CD4-positive, alpha-beta memory T cell (primary cell): ENCODE measurements around the gene NKPD1. TPM values are rescaled to one million over a fixed set of nuclear protein-coding genes. Genes with fewer than 3 reads are reported as not detected.

Experiments used
- CTCF ChIA-PET: fragments of 350-600 bp; sonication (Branson Sonifier 250); formaldehyde crosslinking; loops from one replicate; lab custom pipeline; 2021; ENCODE audit warnings: inconsistent platforms; ENCODE audit not compliant: partially characterized antibody; lab: Charles Lee
- POLR2A ChIA-PET: fragments of 350-600 bp; sonication (Branson Sonifier 250); formaldehyde crosslinking; loops from one replicate; lab custom pipeline; 2021; ENCODE audit not compliant: partially characterized antibody; lab: Charles Lee
- DNase-seq, 5 donors: peaks; one replicate each; pipeline versions ENCODE4 v3.0.0 to v3.0.0-alpha.2; 2020 to 2022; ENCODE audit warnings: mixed read lengths in 1 of 5
- H3K27ac ChIP-seq: one replicate; pipeline ENCODE4 v1.7.0; 2013; ENCODE audit warnings: low read depth, low read length
- H3K27me3 ChIP-seq: 2 replicates; pipeline ENCODE4 v1.7.0; 2013; ENCODE audit warnings: mild to moderate bottlenecking, low read length, moderate library complexity; ENCODE audit not compliant: insufficient read depth
- H3K36me3 ChIP-seq: 2 replicates; pipeline ENCODE4 v1.7.0; 2013; ENCODE audit warnings: mild to moderate bottlenecking, low read length, moderate library complexity; ENCODE audit not compliant: insufficient read depth
- H3K4me1 ChIP-seq: 2 replicates; pipeline ENCODE4 v1.7.0; 2013; ENCODE audit warnings: mild to moderate bottlenecking, low read length, moderate library complexity; ENCODE audit not compliant: insufficient read depth
- H3K4me3 ChIP-seq, 2 donors: one replicate each; pipeline ENCODE4 v1.7.0; 2013; ENCODE audit warnings: low read length in 2 of 2, mild to moderate bottlenecking in 1 of 2
- H3K9me3 ChIP-seq, 2 donors: one replicate each; pipeline ENCODE4 v1.7.0; 2013; ENCODE audit warnings: low read length in 2 of 2, control low read depth in 1 of 2; ENCODE audit not compliant: control insufficient read depth in 1 of 2
- H3K27ac Mint-ChIP-seq, 7 donors: one replicate each; pipeline ENCODE4 v1.8.0; 2020 to 2021; ENCODE audit warnings: mixed read lengths in 7 of 7, mild to moderate bottlenecking in 6 of 7, inconsistent platforms in 3 of 7, moderate library complexity in 3 of 7
- H3K27me3 Mint-ChIP-seq, 2 donors: one replicate each; pipeline ENCODE4 v1.8.0; 2020 to 2021; ENCODE audit warnings: mixed read lengths in 2 of 2
- H3K36me3 Mint-ChIP-seq, 2 donors: one replicate each; pipeline ENCODE4 v1.8.0; 2020 to 2021; ENCODE audit warnings: mixed read lengths in 2 of 2, inconsistent platforms in 1 of 2, mild to moderate bottlenecking in 1 of 2
- H3K4me1 Mint-ChIP-seq, 4 donors: one replicate each; pipeline ENCODE4 v1.8.0; 2020 to 2021; ENCODE audit warnings: mixed read lengths in 4 of 4, mild to moderate bottlenecking in 1 of 4
- H3K4me3 Mint-ChIP-seq, 8 donors: one replicate each; pipeline ENCODE4 v1.8.0; 2020 to 2021; ENCODE audit warnings: mixed read lengths in 8 of 8, mild to moderate bottlenecking in 7 of 8, moderate library complexity in 6 of 8, inconsistent platforms in 3 of 8
- H3K9me3 Mint-ChIP-seq, 8 donors: one replicate each; pipeline ENCODE4 v1.8.0; 2020 to 2021; ENCODE audit warnings: mixed read lengths in 8 of 8, mild to moderate bottlenecking in 5 of 8, inconsistent platforms in 3 of 8, moderate library complexity in 1 of 8
- intact Hi-C: fragments of 100-400 bp; cut with micrococcal nuclease; formaldehyde crosslinking; loops from one replicate; pipeline ENCODE4 v1.15.1; 2023
- polyA plus RNA-seq, 2 donors: library from polyadenylated mRNA; unstranded; fragments of 300-500 nt; fragmentation: Illumina TruSeq; gene quantifications; one replicate each; pipeline ENCODE4 v1.2.3, GENCODE V29; 2021
- total RNA-seq, 2 experiments: library from RNA; stranded (reverse); gene quantifications; one replicate each; pipeline ENCODE4 v1.2.3, GENCODE V29; 2021

Gene NKPD1
- total and polyA plus RNA-seq, 4 experiments from 2014 or later: 0.61 to 1.2 (median 0.80) TPM; not detected in 1

DNA sequence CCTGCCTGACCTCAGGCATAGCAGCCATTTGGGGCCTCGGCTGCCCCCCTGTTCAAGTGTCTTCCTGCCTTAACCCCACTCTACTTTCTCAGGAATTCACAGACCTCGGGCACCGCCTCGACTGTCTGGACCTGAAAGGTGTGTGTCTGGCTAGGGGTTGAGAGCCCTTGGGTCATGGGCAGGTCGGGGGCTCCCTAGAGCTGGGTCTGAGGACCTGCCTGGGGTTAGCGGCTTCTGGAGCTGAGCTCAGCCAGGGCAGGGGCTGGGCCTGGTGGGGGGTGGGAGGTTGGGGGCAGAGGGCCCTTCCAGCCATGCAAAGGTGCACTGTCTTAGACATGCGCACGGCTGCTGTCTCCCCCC is 20.7 kb downstream of the NKPD1 start:
- ChIA-PET POLR2A (no interaction called here), CTCF (interaction anchor here (1.4 kb wide), 1 partner anchor 15 kb away, joined by 3 read pairs; no protein-coding TSS in a partner anchor)
- Histone ChIP-seq H3K36me3 (peaks cover 12% of the 10 kb centered on the region), H3K9me3 (no peaks in the 10 kb centered on the region), H3K27me3 (no peaks in the 10 kb centered on the region), H3K27ac (no peak overlapping the region), H3K4me3 (no peak overlapping the region), H3K4me1 (no peaks in the 10 kb centered on the region)
- peak in 1 of 5 donors; percentile 27 for DNase-seq
- H3K27me3 Mint-ChIP-seq: no peaks in the 10 kb centered on the region
- no peaks in the 10 kb centered on the region for H3K9me3 Mint-ChIP-seq
- H3K4me3 Mint-ChIP-seq: no peak overlapping the region
- peaks cover 7 to 13% of the 10 kb centered on the region in 2 donors for H3K36me3 Mint-ChIP-seq
- no peak overlapping the region for H3K27ac Mint-ChIP-seq
- intact Hi-C loops: no loop called here
- peaks cover 0 to 8% (median 4%) of the 10 kb centered on the region in 4 donors for H3K4me1 Mint-ChIP-seq

DNA sequence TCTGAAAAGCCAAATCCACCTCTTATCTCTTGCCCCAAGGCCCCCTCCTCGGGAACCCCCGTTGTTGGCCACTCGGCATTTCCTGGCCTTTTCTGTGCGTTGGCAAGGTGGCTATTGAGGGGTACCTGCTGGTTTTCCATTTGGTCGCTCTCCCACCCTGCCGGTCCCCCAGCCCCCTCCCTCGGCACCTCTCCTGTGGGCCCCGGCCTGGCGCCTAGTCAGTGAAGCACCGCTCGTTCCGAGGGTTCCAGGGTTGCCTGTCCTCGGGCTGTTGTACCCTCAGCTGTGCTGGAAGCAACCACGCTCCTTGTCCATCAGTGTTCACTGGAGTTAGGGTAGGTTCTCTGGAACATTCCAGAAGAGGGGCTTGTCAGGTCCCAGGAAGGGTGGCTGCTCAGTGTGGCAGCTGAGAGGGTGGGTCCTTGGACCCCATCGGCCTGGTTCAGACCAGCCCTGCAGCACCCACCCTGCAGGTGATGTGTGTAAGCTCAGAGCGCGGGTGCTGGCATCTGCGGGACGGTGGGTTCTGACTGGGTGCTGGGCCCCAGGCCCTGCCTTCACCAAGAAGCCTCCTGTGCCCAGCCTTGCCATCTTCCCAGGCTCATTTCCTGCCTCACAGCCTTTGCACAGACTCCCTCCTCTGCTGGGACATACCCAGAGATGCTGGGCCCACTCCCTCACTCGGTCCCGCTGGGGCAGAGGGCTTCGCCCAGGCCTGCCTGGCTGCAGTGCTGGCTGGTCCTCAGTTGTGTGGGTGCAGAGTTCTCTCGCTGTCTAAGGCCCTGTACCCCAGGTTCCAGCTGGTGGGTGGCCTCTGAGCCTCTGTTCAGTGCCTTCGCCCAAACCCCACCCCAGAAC is 21.3 kb downstream of the NKPD1 start:
- CTCF ChIA-PET: no interaction called here
- Histone ChIP-seq H3K36me3 (peaks cover 12% of the 10 kb centered on the region), H3K27ac (no peak overlapping the region), H3K4me1 (no peaks in the 10 kb centered on the region), H3K9me3 (no peaks in the 10 kb centered on the region), H3K27me3 (no peaks in the 10 kb centered on the region), H3K4me3 (no peak overlapping the region)
- Mint-ChIP-seq H3K27me3 (no peaks in the 10 kb centered on the region), H3K4me3 (no peak overlapping the region), H3K27ac (no peak overlapping the region), H3K9me3 (no peaks in the 10 kb centered on the region), H3K36me3 (peaks cover 7 to 13% of the 10 kb centered on the region in 2 donors), H3K4me1 (peaks cover 0 to 8% (median 4%) of the 10 kb centered on the region in 4 donors)
- peak in 1 of 5 donors; percentile 20 for DNase-seq
- intact Hi-C loops: no loop called here
- POLR2A ChIA-PET: no interaction called here

GRCh38 chr19:45138303-45138751 is 22.5 kb downstream of the NKPD1 start:
- DNase-seq: peak in 1 of 5 donors; percentile 2
- H3K4me1 Mint-ChIP-seq: peaks cover 0 to 8% (median 4%) of the 10 kb centered on the region in 4 donors
- Histone ChIP-seq H3K9me3 (no peaks in the 10 kb centered on the region), H3K4me1 (no peaks in the 10 kb centered on the region), H3K36me3 (peaks cover 12% of the 10 kb centered on the region), H3K27me3 (no peaks in the 10 kb centered on the region), H3K27ac (no peak overlapping the region), H3K4me3 (no peak overlapping the region)
- intact Hi-C loops: no loop called here
- POLR2A ChIA-PET: no interaction called here
- peak overlapping the region in 2 of 7 donors; percentile 14 to 50 for H3K27ac Mint-ChIP-seq
- peaks cover 7 to 13% of the 10 kb centered on the region in 2 donors for H3K36me3 Mint-ChIP-seq
- H3K27me3 Mint-ChIP-seq: no peaks in the 10 kb centered on the region
- CTCF ChIA-PET: no interaction called here
- H3K9me3 Mint-ChIP-seq: no peaks in the 10 kb centered on the region
- H3K4me3 Mint-ChIP-seq: no peak overlapping the region

- Mint-ChIP-seq H3K36me3 (peaks cover 0 to 5% of the 10 kb centered on the region in 2 donors), H3K27ac (peak overlapping the region in 2 of 7 donors; percentile 66 to 78), H3K9me3 (no peaks in the 10 kb centered on the region), H3K4me3 (no peak overlapping the region), H3K4me1 (peaks cover 0 to 5% (median 4%) of the 10 kb centered on the region in 4 donors), H3K27me3 (no peaks in the 10 kb centered on the region)
- Histone ChIP-seq H3K27ac (no peak overlapping the region), H3K9me3 (no peaks in the 10 kb centered on the region), H3K4me3 (no peak overlapping the region), H3K4me1 (no peaks in the 10 kb centered on the region), H3K36me3 (peaks cover 3% of the 10 kb centered on the region), H3K27me3 (no peaks in the 10 kb centered on the region)
- peak in 1 of 5 donors; percentile 4 for DNase-seq
- ChIA-PET POLR2A (no interaction called here), CTCF (interaction anchor here (2.2 kb wide), 1 partner anchor 12 kb away, joined by 9 read pairs; no protein-coding TSS in a partner anchor)
- intact Hi-C loops: no loop called here
These were observed 23.5 kb downstream of the NKPD1 start for GRCh38 chr19:45137179-45137761.

- Histone ChIP-seq H3K27me3 (no peaks in the 10 kb centered on the region), H3K4me3 (no peak overlapping the region), H3K4me1 (no peaks in the 10 kb centered on the region), H3K27ac (no peak overlapping the region), H3K9me3 (no peaks in the 10 kb centered on the region), H3K36me3 (no peaks in the 10 kb centered on the region)
- intact Hi-C loops: no loop called here
- DNase-seq: peak in 1 of 5 donors; percentile 16
- Mint-ChIP-seq H3K4me1 (peaks cover 2 to 10% (median 4%) of the 10 kb centered on the region in 4 donors), H3K9me3 (no peaks in the 10 kb centered on the region), H3K27ac (no peak overlapping the region), H3K36me3 (peaks cover 0 to 4% of the 10 kb centered on the region in 2 donors), H3K27me3 (no peaks in the 10 kb centered on the region), H3K4me3 (no peak overlapping the region)
- CTCF ChIA-PET: interaction anchor here (2.2 kb wide), 1 partner anchor 11 kb away, joined by 9 read pairs; no protein-coding TSS in a partner anchor
- POLR2A ChIA-PET: no interaction called here
These were observed 24.1 kb downstream of the NKPD1 start for GRCh38 chr19:45136507-45137178.

DNA sequence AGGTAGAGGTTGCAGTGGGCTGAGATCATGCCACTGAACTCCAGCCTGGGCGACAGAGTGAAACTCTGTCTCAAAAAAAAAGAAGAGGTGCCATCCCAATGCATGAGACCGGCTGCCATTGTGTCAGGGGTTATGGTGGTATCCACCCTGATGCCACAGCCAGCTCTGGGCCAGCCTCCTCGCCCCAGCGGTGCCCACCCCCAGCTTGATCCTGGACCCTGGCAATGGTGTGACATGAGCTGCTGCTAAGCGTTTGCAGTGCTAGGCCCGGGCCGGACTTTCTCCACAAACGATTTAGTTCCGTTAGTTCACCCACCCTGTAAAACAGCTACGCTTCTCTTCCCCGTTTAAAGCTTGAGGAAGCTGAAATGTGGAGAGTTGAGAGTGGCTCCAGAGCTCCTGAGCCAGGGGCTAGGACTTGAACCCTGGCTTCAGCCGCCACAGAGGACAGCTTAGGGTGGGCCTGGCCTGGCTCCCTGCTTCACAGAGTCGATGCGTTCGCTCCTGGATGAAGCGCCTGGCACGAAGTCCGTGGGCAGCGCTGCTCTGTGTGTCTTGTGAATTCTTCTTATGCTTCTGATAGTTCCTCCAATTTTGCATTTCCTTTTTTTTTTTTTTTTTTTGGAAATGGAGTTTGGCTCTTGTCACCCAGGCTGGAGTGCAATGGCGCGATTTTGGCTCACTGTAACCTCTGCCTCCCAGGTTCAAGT is 25.5 kb downstream of the NKPD1 start:
- peak in 1 of 5 donors; percentile 29 for DNase-seq
- CTCF ChIA-PET: interaction anchor here (2.2 kb wide), 1 partner anchor 10 kb away, joined by 9 read pairs; no protein-coding TSS in a partner anchor
- Histone ChIP-seq H3K36me3 (no peaks in the 10 kb centered on the region), H3K4me1 (no peaks in the 10 kb centered on the region), H3K4me3 (no peak overlapping the region), H3K27ac (no peak overlapping the region), H3K27me3 (no peaks in the 10 kb centered on the region), H3K9me3 (no peaks in the 10 kb centered on the region)
- POLR2A ChIA-PET: no interaction called here
- Mint-ChIP-seq H3K9me3 (no peaks in the 10 kb centered on the region), H3K36me3 (no peaks in the 10 kb centered on the region), H3K4me1 (peaks cover 3 to 10% (median 4%) of the 10 kb centered on the region in 4 donors), H3K4me3 (no peak overlapping the region), H3K27ac (peak overlapping the region in 1 of 7 donors; percentile 27), H3K27me3 (no peaks in the 10 kb centered on the region)
- intact Hi-C loops: no loop called here
